HG03575 (cell line): Measurements from ENCODE around the gene KIF20A.
A peak's percentile ranks its signal among the peaks of the same experiment; 100 is the strongest.
"Not testable (repeated sequence)": the region's sequence is repeated elsewhere in the genome, so short reads cannot be mapped to it uniquely, and the experiment has no call there.

Experiments
- ATAC-seq: cut with Tn5 transposase; IDR thresholded peaks from one replicate; pipeline ENCODE4 v1.9.1; 2021; ENCODE audit not compliant: unreplicated experiment, insufficient number of reproducible peaks, low FRiP score; ENCODE audit errors: extremely low read depth

Gene KIF20A

DNA sequence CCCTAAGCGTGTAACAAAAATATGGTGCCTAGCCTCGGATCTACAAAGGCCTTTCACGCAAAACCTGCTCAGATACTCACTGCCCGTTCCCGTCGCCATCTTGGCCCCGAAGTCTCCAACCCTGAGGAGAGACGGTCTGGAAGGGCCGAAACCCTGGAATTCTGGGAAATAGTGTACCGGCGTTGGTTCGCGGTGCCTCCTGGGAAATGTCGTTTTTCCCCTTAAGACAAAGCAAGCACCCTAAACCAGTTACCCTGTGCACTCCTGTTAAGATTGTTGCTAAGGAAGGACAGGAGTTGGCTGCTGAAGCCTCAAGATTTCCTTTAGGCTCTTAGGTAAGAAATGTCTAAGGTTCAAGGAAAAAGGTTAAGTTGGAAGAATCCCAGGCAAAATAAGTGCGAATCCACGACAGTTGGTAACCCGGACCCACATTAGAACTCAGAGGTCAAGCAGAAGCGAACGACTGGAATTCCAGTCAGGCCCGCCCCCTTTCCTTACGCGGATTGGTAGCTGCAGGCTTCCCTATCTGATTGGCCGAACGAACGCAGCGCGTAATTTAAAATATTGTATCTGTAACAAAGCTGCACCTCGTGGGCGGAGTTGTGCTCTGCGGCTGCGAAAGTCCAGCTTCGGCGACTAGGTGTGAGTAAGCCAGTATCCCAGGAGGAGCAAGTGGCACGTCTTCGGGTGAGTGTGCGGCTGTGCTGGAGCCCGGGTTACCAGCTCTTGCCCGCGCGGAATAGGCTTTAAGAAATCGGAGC is at the start of gene KIF20A, which contains the start of gene BRD8:
Gene KIF20A (plus strand): TSS at position 597 of the 761 bp plus-strand sequence. CDS start 569 bp downstream, outside the sequence.
Gene BRD8 (minus strand): TSS at position 115 of the 761 bp plus-strand sequence. CDS start 16 bp downstream, at position 99.
- peak; percentile 58 for ATAC-seq

- ATAC-seq, result no peak
Observed at GRCh38 chr5:138129347-138129746, 49.6 kb upstream of the KIF20A start.

- no peak for ATAC-seq
Observed at GRCh38 chr5:138132543-138132942, 46.4 kb upstream of the KIF20A start.

GRCh38 chr5:138138949-138139780 is 39.7 kb upstream of the KIF20A start, which contains the start of gene NME5:
Gene NME5, minus strand, starts transcription at chr5:138139428. Its CDS starts 648 bp downstream, at chr5:138138780.
- ATAC-seq, result no peak

GRCh38 chr5:138139781-138140090 is 39.2 kb upstream of the KIF20A start:
- no peak for ATAC-seq

- ATAC-seq, result no peak
Observed at GRCh38 chr5:138140268-138140667, 38.6 kb upstream of the KIF20A start.

DNA sequence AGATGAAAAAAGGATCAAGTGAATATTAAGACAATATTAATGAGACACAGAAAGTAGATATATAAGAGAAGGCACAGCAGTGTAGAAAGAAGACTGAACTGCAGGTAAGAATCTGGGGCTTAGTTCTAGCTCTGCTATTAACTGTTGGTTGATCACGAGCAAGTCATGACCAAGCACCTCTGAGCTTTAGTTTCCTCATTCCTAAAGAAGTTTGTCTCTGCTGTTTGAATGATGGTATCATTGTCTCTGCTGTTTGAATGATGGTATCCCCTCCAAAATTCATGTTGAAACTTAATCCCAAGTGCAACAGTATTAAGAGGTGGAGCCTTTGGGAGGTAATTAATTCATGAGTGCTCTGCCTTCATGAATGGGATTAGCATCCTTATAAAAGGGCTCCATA is 37.2 kb upstream of the KIF20A start:
- no peak for ATAC-seq

DNA sequence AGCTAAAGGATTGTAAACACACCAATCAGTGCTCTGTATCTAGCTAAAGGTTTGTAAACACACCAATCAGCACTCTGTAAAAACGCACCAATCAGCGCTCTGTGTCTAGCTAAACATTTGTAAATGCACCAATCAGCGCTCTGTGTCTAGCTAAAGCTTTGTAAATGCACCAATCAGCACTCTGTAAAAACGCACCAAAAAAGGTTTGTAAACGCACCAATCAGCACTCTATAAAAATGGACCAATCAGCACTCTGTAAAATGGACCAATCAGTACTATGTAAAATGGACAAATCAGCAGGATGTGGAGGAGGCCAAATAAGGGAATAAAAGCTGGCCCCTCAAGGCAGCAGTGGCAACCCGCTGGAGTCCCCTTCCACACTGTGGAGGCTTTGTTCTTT is 35.3 kb upstream of the KIF20A start:
- not testable (repeated sequence) for ATAC-seq

- no peak for ATAC-seq
Observed at GRCh38 chr5:138148811-138149210, 30.1 kb upstream of the KIF20A start.

- no peak for ATAC-seq
Observed at GRCh38 chr5:138149530-138149929, 29.4 kb upstream of the KIF20A start.

GRCh38 chr5:138155977-138156376 is 22.9 kb upstream of the KIF20A start:
- ATAC-seq, result not testable (repeated sequence)

- no peak for ATAC-seq
Observed at GRCh38 chr5:138157626-138158025, 21.3 kb upstream of the KIF20A start.

DNA sequence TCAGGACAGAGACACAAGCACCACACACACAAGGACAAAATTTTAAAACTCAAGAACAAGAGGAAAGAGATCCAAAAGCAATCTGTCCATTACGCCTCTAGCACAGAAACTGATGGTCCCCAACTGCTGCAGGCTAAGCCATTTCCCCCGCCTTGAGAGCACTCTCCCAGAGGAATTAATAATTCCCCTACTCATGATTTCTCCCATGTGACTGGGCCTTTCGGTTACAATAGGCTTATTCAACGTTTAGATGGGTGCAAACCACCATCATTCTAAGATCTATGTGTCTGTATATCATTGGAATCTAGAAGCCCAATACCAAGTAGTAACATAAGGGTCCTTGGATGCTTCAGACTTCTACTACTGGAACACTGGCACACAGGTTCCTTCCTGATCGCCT is 19.2 kb upstream of the KIF20A start:
- no peak for ATAC-seq

- ATAC-seq, result no peak
Observed at GRCh38 chr5:138160706-138161105, 18.2 kb upstream of the KIF20A start.

- no peak for ATAC-seq
Observed at GRCh38 chr5:138163721-138164120, 15.2 kb upstream of the KIF20A start.

- no peak for ATAC-seq
Observed at GRCh38 chr5:138169124-138169523, 9.8 kb upstream of the KIF20A start.

DNA sequence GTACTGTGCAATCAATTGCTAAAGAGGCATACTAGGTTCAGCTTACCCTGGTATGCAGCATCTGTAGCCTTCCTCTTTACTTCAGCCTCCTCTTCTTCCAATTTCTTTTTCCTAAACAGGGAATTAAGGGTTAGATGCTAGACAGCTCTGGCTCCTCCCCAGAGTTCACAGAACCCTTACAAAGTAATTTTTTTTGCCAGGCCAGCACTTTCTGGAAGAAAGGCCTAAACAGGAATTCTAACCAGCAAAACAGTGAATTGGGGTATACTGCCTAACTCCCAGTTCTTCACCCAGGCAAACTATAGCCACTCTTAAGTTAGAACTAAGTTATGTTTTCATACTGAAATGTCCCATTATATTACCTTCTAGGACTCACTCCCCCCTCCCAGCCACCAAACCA is 8.6 kb upstream of the KIF20A start:
- no peak for ATAC-seq

- ATAC-seq, result no peak
Observed at GRCh38 chr5:138177941-138178515, 884 bp upstream of the KIF20A start.

- no peak for ATAC-seq
Observed at GRCh38 chr5:138179277-138179857, 455 bp downstream of the KIF20A start.
